Measurements from ENCODE around the gene TMEM143. TPM values are rescaled to one million over a fixed set of nuclear protein-coding genes. Genes with fewer than 3 reads are reported as not detected.

Gene TMEM143
- total RNA-seq (2022; extraction: Qiagen RNA extraction; ENCODE audit: low read depth) = 2.3 to 5.7 TPM (median 3.9 TPM) in 5 replicates

DNA sequence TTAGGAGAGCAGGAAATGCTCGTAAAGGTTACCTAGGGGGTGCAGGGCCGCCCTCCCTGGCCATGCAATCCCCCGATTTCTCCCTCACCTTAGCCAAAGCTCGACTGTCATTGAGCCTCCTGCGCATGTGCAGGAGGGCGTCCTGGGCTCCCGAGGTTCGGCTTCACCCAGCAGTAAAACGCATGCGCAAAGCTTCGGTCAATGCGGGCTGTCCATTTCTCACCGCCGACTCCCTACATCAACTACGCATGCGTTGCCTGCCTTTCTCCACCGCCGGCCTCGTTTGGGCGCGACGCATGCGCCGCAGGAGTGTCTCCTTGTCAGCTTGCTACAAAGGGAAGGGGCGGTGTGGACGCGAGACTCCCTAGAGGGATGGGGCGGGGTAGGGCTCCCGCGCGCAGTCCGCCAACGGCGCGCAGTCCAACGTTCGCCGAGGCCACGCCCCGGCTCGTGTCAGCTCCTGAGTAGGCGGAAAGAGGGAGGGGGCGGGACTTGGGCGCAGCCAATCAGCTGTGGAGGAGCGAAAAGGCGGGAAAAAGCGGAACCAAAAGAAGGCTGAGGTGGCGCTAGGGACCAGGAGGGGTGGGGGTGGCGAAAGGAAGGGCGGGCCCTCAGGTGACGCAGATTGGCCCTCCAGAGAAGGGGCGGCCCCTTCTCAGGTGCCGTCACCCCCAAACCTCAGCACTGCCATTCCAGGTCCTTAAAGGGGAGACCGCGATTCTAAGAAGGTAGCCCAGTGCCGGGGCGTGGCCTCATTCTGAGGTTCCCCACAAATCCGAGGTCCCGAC, at the start of gene TMEM143, which contains the start of gene SYNGR4:
TMEM143 (minus strand) TSS at position 131 of the 788 bp plus-strand sequence; CDS start at position 111, 20 bp downstream.
SYNGR4 (plus strand) TSS at position 558 of the 788 bp plus-strand sequence. CDS start 1,476 bp downstream, outside the sequence.

DNA sequence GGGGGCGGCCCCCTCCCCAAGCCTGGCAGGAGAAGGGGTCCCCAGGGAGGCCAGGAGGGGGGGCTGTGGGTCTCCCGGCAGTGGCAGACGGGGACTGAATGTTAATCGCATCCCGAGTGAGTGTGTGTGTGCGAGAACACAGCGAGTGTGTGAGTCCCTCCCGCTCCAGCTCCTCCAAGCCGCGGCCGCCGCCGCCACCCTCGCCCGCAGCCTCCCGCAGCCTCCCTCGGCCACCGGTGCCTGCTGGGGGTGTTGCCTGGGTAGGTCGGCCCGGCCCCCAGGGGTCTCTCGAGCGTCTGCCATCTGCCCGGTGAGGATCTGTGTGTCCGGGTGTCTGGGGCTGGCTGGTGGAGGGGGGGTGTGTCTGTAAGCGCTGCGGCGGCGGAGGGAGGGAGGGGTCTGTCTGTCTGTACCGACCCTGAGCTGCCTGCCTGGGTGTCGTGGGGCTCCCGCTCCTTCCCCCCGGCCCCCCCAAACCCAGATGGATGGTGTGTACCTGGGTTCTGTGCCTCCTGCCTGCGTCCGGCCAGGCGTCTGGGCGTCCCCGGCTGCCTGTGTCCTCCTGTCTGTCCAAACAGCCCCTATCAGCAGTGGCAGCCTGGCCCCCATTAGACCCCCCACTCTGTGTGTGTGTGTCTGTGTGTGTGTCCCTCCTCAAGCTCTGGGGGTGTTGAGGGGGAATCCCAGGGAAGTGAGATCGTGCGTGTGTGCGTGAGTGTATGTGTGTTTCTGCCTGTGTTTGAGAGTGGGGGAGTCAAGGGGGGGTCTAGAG, 30.0 kb upstream of the TMEM143 start, which contains the start of gene GRIN2D:
GRIN2D (plus strand) TSS at position 110 of the 772 bp plus-strand sequence. CDS start 4,725 bp downstream, outside the sequence.

DNA sequence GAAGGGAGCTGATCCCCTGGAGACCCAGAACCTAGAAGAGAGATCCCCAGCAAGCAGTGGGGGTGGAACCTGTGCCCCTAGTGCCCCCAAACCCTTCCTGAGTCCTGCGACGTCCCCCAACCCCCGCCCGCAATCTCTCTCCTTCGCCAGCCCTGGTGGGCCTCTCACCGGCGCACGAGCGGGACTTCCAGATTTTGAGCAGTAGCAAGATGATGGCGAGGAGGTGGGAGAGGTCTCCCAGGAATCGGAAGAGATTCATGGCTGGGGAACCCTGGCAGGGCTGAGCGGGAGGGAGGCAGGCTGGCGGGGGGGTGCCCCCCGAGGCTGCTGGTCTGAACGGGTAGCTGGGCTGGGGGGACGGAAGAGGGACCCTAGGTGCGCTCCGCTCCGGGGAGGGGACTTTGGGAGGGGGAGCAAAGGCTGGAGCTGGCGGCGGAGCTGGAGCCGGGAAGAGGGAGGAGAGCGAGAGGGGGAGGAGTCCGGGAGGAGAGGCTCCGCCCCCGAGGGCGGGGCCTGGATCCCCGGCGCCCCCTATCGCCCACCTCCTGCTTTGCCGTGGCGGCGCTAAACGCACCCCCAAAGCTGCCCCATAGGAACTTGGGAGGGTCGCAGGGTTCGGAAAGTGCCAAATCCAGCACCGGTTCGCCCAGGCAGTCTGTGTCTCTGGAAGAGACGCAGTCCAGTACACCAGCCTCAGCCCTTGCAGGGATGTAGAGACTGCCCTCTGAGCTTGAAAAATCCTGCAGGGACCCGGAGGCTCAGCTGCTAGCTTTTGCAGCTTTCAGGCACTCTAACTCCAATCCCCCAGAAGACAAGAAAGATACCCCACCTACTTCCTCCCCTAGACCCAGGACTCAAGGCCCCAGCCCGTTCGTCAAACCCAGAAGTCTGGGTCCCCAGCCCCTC, 27.6 kb upstream of the TMEM143 start, which contains the start of gene KDELR1:
KDELR1 (minus strand) TSS at position 452 of the 906 bp plus-strand sequence; CDS start at position 259, 193 bp downstream.

DNA sequence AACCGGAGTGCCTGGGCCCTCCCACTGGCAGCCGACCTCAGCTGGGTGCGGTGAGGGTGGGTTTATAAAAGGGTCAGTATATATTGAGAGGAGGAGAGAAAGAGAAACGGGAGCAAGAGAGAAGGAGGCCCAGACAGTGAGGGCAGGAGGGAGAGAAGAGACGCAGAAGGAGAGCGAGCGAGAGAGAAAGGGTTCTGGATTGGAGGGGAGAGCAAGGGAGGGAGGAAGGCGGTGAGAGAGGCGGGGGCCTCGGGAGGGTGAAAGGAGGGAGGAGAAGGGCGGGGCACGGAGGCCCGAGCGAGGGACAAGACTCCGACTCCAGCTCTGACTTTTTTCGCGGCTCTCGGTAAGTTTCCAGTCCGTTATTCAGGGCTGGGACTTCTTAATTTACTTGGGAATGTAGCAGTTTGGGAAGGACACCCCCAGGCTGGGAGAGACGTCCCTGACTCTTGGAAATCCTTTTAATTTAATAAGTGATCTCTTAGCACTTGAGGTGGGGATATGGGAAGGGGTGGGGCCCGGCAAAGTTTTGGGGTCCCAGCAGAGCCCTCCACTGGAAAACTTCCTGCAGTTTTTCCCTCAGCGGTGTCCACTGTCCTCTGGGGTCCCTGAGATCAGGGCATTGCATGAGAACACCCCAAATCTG, 38.4 kb downstream of the TMEM143 start, which contains the start of gene EMP3:
EMP3 (plus strand) TSS at position 288 of the 646 bp plus-strand sequence. CDS start 1,293 bp downstream, outside the sequence.

Other genes with a start within 250 kb of the TMEM143 start
- gene LIG1, start 193.6 kb downstream of the TMEM143 start, total RNA-seq (2022; extraction: Qiagen RNA extraction; ENCODE audit: low read depth) = 59.3 to 68.2 TPM (median 61.8 TPM) in 5 replicates
- 4.0 to 9.3 TPM (median 7.8 TPM) in 5 replicates for gene ZSWIM9, start 193.3 kb downstream of the TMEM143 start, total RNA-seq (2022; extraction: Qiagen RNA extraction; ENCODE audit: low read depth)
- gene CARD8, start 108.0 kb downstream of the TMEM143 start, total RNA-seq (2022; extraction: Qiagen RNA extraction; ENCODE audit: low read depth) = 15.3 to 22.4 TPM (median 18.7 TPM) in 5 replicates
- gene ZNF114, start 93.9 kb downstream of the TMEM143 start, total RNA-seq (2022; extraction: Qiagen RNA extraction; ENCODE audit: low read depth) = 5.7 to 9.8 TPM (median 6.7 TPM) in 5 replicates
- 449 to 529 TPM (median 467 TPM) in 5 replicates for gene EMP3, start 38.4 kb downstream of the TMEM143 start, total RNA-seq (2022; extraction: Qiagen RNA extraction; ENCODE audit: low read depth)
- 1.4 to 4.2 TPM (median 3.2 TPM) in 5 replicates for gene SYNGR4, start 427 bp upstream of the TMEM143 start, total RNA-seq (2022; extraction: Qiagen RNA extraction; ENCODE audit: low read depth)
- 319 to 434 TPM (median 419 TPM) in 5 replicates for gene KDELR1, start 27.6 kb upstream of the TMEM143 start, total RNA-seq (2022; extraction: Qiagen RNA extraction; ENCODE audit: low read depth)
- gene GRIN2D, start 29.7 kb upstream of the TMEM143 start, total RNA-seq (2022; extraction: Qiagen RNA extraction; ENCODE audit: low read depth) = 4.4 to 12.0 TPM (median 10.2 TPM) in 5 replicates
- gene GRWD1, start 82.0 kb upstream of the TMEM143 start, total RNA-seq (2022; extraction: Qiagen RNA extraction; ENCODE audit: low read depth) = 96.2 to 123 TPM (median 121 TPM) in 5 replicates
- gene KCNJ14, start 91.6 kb upstream of the TMEM143 start, total RNA-seq (2022; extraction: Qiagen RNA extraction; ENCODE audit: low read depth) = 0.84 to 2.1 TPM (median 1.2 TPM) in 5 replicates
- 47.4 to 71.5 TPM (median 62.5 TPM) in 5 replicates for gene CYTH2, start 105.4 kb upstream of the TMEM143 start, total RNA-seq (2022; extraction: Qiagen RNA extraction; ENCODE audit: low read depth)
- 2.2 to 6.0 TPM (median 5.9 TPM) in 5 replicates for gene LMTK3, start 147.9 kb upstream of the TMEM143 start, total RNA-seq (2022; extraction: Qiagen RNA extraction; ENCODE audit: low read depth)
- 12.0 to 18.2 TPM (median 16.6 TPM) in 5 replicates for gene SULT2B1, start 188.2 kb upstream of the TMEM143 start, total RNA-seq (2022; extraction: Qiagen RNA extraction; ENCODE audit: low read depth)
- gene SPACA4, start 242.8 kb upstream of the TMEM143 start, total RNA-seq (2022; extraction: Qiagen RNA extraction; ENCODE audit: low read depth) = not detected in 5 replicates